AG04450 (cell line): ENCODE measurements around the gene KCNQ4. TPM values are rescaled to one million over a fixed set of nuclear protein-coding genes. Genes with fewer than 3 reads are reported as not detected.

Experiments used
- CTCF ChIA-PET: fragments of 300-600, 350-600 bp; formaldehyde crosslinking; extraction: SDS; loops from one replicate; lab custom pipeline; 2022; ENCODE audit warnings: antibody characterized with exemption, inconsistent platforms; lab: Charles Lee
- POLR2A ChIA-PET: fragments of 350-600 bp; formaldehyde crosslinking; extraction: SDS; loops from one replicate; lab custom pipeline; 2021; ENCODE audit warnings: antibody characterized with exemption, inconsistent platforms; lab: Yijun Ruan, JAX
- DNase-seq: peaks from one replicate; pipeline ENCODE4 v3.0.0-alpha.2; 2011; ENCODE audit warnings: low read depth, low spot score
- H3K27ac ChIP-seq: one replicate; pipeline ENCODE4 v1.5.1; 2012; ENCODE audit warnings: low read depth, low read length, control low read depth
- H3K27me3 ChIP-seq: one replicate; pipeline ENCODE4 v1.6.0; 2012; ENCODE audit warnings: low read length; ENCODE audit not compliant: control insufficient read depth, insufficient read depth
- H3K4me3 ChIP-seq: 2 replicates; pipeline ENCODE4 v1.5.1; 2011; ENCODE audit warnings: mild to moderate bottlenecking, low read depth, low read length, control low read depth
- H3K9me3 ChIP-seq: 2 replicates; pipeline ENCODE4 v1.5.1; 2012; ENCODE audit warnings: low read length; ENCODE audit not compliant: control insufficient read depth, insufficient read depth
- CTCF ChIP-seq: IDR thresholded peaks from 2 replicates; pipeline ENCODE4 v1.5.1; 2011; ENCODE audit warnings: low read depth, low read length, control low read depth, inconsistent platforms
- polyA plus RNA-seq: library from polyadenylated mRNA; depleted of rRNA; stranded (reverse); fragments of >200 nt; gene quantifications from 2 replicates; pipeline ENCODE4 v1.2.3, GENCODE V29; 2011

KCNQ4 gene
- polyA plus RNA-seq, 1 experiment: not detected

DNA sequence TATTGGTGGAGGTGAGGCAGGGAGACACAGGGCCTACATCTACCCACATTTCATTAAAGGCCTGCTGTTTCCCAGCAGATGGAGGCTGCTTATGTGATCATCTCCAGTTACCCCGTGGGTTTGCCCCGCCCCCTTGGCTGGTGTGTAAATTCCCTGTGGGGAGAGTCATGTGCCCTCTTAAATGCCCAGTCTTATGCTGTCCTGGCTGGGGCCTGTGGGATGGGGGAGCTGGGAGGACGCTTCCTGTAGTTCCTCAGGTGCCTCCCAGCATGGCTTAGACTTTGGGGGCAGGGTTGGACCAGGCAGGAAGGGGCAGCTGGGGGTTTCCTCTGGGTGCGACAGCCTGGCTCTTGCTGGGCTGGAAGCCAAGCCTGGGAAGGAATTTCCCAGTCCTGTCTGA lies 94.1 kb downstream of the KCNQ4 start:
- TF ChIP-seq CTCF: no peak
- no peak overlapping the region for H3K4me3 ChIP-seq
- ChIA-PET CTCF (interaction anchor here (1.2 to 3.3 kb wide), 2 partner anchors 71 to 74 kb away, joined by 3 to 19 read pairs; no protein-coding TSS in a partner anchor), POLR2A (no interaction called here)
- H3K9me3 ChIP-seq: peaks cover 7% of the 10 kb centered on the region; the same call in 1 of the 2 replicates
- peak overlapping the region; percentile 65 for H3K27ac ChIP-seq
- DNase-seq: peak; percentile 51
- no peaks in the 10 kb centered on the region for H3K27me3 ChIP-seq

GRCh38 chr1:40878906-40879305 lies 95.3 kb downstream of the KCNQ4 start:
- ChIA-PET POLR2A (no interaction called here), CTCF (interaction anchor here (1.2 kb wide), 1 partner anchor 72 kb away, joined by 3 read pairs; no protein-coding TSS in a partner anchor)

GRCh38 chr1:40879482-40880175 lies 96.0 kb downstream of the KCNQ4 start:
- ChIA-PET POLR2A (no interaction called here), CTCF (no interaction called here)

More at GRCh38 chr1:40878906-40879305, 95.3 kb downstream of the KCNQ4 start:
- Histone ChIP-seq H3K27me3 (no peaks in the 10 kb centered on the region), H3K4me3 (no peak overlapping the region), H3K27ac (no peak overlapping the region), H3K9me3 (peaks cover 7% of the 10 kb centered on the region; the same call in 1 of the 2 replicates)
- no peak for TF ChIP-seq CTCF
- no peak for DNase-seq

GRCh38 chr1:40880813-40881549 lies 97.4 kb downstream of the KCNQ4 start:
- H3K27me3 ChIP-seq: peaks cover under 1% of the 10 kb centered on the region
- POLR2A ChIA-PET: no interaction called here

More at GRCh38 chr1:40879482-40880175, 96.0 kb downstream of the KCNQ4 start:
- no peak for TF ChIP-seq CTCF
- Histone ChIP-seq H3K27me3 (no peaks in the 10 kb centered on the region), H3K9me3 (peaks cover 7% of the 10 kb centered on the region; the same call in 1 of the 2 replicates), H3K4me3 (no peak overlapping the region), H3K27ac (no peak overlapping the region)
- no peak for DNase-seq

More at GRCh38 chr1:40880813-40881549, 97.4 kb downstream of the KCNQ4 start:
- Histone ChIP-seq H3K4me3 (no peak overlapping the region), H3K27ac (no peak overlapping the region), H3K9me3 (peaks cover 7% of the 10 kb centered on the region; the same call in 1 of the 2 replicates)
- TF ChIP-seq CTCF: no peak
- CTCF ChIA-PET: no interaction called here
- no peak for DNase-seq
